Measurements from ENCODE around the gene ERC1. TPM values are rescaled to one million over a fixed set of nuclear protein-coding genes. Genes with fewer than 3 reads are reported as not detected.
"Not testable (repeated sequence)": the region's sequence is repeated elsewhere in the genome, so short reads cannot be mapped to it uniquely, and the experiment has no call there.

Gene ERC1
- total and polyA plus RNA-seq, 7 donors, result 4.0 to 35.6 (median 29.4) TPM

GRCh38 chr12:1355396-1355795 is 364.4 kb downstream of the ERC1 start:
- ATAC-seq (no peak), DNase-seq (no peak)
- intact Hi-C loops (cut with DNase I), result no loop called here
- H3K27me3 ChIP-seq (ENCODE audit: insufficient read depth in 3 of 3, low read length in 2 of 3), result no peaks in the 10 kb centered on the region
- TF ChIP-seq CTCF (IDR thresholded peaks at IDR 0.05), result no peak
- 37 to 62% (median 46%) methylated on average over 4 of the region's 4 CpGs for WGBS, 3 donors
- no peaks in the 10 kb centered on the region for H3K36me3 ChIP-seq (ENCODE audit: insufficient read depth in 1 of 2, low read depth in 1 of 2)
- no peak overlapping the region for H3K4me3 ChIP-seq
- H3K4me1 ChIP-seq, result peaks cover 3% of the 10 kb centered on the region
- H3K27ac ChIP-seq, result no peak overlapping the region
- H3K9me3 ChIP-seq, result no peaks in the 10 kb centered on the region

- 76 to 92% (median 89%) methylated on average over 6 of the region's 6 CpGs for WGBS, 3 donors
- ATAC-seq; H3K27me3 ChIP-seq (ENCODE audit: insufficient read depth in 3 of 3, low read length in 2 of 3); H3K4me1 ChIP-seq; H3K27ac ChIP-seq; H3K9me3 ChIP-seq; DNase-seq; intact Hi-C loops (cut with DNase I); H3K36me3 ChIP-seq (ENCODE audit: insufficient read depth in 1 of 2, low read depth in 1 of 2); H3K4me3 ChIP-seq: not testable (repeated sequence)
Observed at GRCh38 chr12:1355871-1356270, 364.8 kb downstream of the ERC1 start.

- Histone ChIP-seq H3K27me3 (ENCODE audit: insufficient read depth in 3 of 3, low read length in 2 of 3) (no peaks in the 10 kb centered on the region), H3K4me1 (no peaks in the 10 kb centered on the region), H3K4me3 (no peak overlapping the region), H3K36me3 (ENCODE audit: insufficient read depth in 1 of 2, low read depth in 1 of 2) (no peaks in the 10 kb centered on the region), H3K27ac (no peak overlapping the region), H3K9me3 (no peaks in the 10 kb centered on the region)
- no peak for ATAC-seq
- intact Hi-C loops (cut with DNase I), result no loop called here
- no peak for DNase-seq
- 73 to 97% (median 96%) methylated on average over 2 of the region's 2 CpGs for WGBS, 3 donors
- no peak for TF ChIP-seq CTCF (IDR thresholded peaks at IDR 0.05)
Observed at GRCh38 chr12:1356285-1356684, 365.3 kb downstream of the ERC1 start.

- intact Hi-C loops (cut with DNase I), result no loop called here
- WGBS, 3 donors, result 53 to 64% (median 59%) methylated on average over 6 of the region's 6 CpGs
- no peak overlapping the region for H3K4me3 ChIP-seq
- H3K4me1 ChIP-seq, result no peaks in the 10 kb centered on the region
- no peak for TF ChIP-seq CTCF (IDR thresholded peaks at IDR 0.05)
- no peaks in the 10 kb centered on the region for H3K9me3 ChIP-seq
- DNase-seq, result no peak
- ATAC-seq, result no peak
- H3K36me3 ChIP-seq (ENCODE audit: insufficient read depth in 1 of 2, low read depth in 1 of 2), result no peaks in the 10 kb centered on the region
- H3K27ac ChIP-seq, result no peak overlapping the region
- H3K27me3 ChIP-seq (ENCODE audit: insufficient read depth in 3 of 3, low read length in 2 of 3), result no peaks in the 10 kb centered on the region
Observed at GRCh38 chr12:1357171-1357570, 366.1 kb downstream of the ERC1 start.

- Histone ChIP-seq H3K4me3 (no peak overlapping the region), H3K27ac (no peak overlapping the region), H3K4me1 (no peaks in the 10 kb centered on the region), H3K9me3 (no peaks in the 10 kb centered on the region), H3K36me3 (ENCODE audit: insufficient read depth in 1 of 2, low read depth in 1 of 2) (no peaks in the 10 kb centered on the region), H3K27me3 (ENCODE audit: insufficient read depth in 3 of 3, low read length in 2 of 3) (no peaks in the 10 kb centered on the region)
- intact Hi-C loops (cut with DNase I), result no loop called here
- TF ChIP-seq CTCF (IDR thresholded peaks at IDR 0.05), result no peak
- DNase-seq (no peak), ATAC-seq (no peak)
- WGBS, 3 donors, result 91 to 96% (median 92%) methylated on average over 1 of the region's 1 CpG
Observed at GRCh38 chr12:1357711-1358110, 366.7 kb downstream of the ERC1 start.
